ENCODE measurements around the gene IGLL5.

- TF ChIP-seq CTCF (IDR thresholded peaks at IDR 0.05; ENCODE audit: low read depth, low read length, poor library complexity, severe bottlenecking) (no peak), EZH2phosphoT487 (IDR thresholded peaks at IDR 0.05; ENCODE audit: borderline replicate concordance, low read length) (no peak)
These were observed 22.9 kb downstream of the IGLL5 start for GRCh38 chr22:22910272-22911240.

Data from DOHH2 (cell line).